Activated naive CD4-positive, alpha-beta T cell treated with anti-CD3 and anti-CD28 coated beads, Interleukin-2, amount 50 U/mL, for 16 hours (primary cell): Measurements from ENCODE around the gene SH3RF3.

ENCODE experiments used
- DNase-seq: peaks from one replicate; pipeline ENCODE4 v3.0.0-alpha.2; 2020

Gene SH3RF3

DNA sequence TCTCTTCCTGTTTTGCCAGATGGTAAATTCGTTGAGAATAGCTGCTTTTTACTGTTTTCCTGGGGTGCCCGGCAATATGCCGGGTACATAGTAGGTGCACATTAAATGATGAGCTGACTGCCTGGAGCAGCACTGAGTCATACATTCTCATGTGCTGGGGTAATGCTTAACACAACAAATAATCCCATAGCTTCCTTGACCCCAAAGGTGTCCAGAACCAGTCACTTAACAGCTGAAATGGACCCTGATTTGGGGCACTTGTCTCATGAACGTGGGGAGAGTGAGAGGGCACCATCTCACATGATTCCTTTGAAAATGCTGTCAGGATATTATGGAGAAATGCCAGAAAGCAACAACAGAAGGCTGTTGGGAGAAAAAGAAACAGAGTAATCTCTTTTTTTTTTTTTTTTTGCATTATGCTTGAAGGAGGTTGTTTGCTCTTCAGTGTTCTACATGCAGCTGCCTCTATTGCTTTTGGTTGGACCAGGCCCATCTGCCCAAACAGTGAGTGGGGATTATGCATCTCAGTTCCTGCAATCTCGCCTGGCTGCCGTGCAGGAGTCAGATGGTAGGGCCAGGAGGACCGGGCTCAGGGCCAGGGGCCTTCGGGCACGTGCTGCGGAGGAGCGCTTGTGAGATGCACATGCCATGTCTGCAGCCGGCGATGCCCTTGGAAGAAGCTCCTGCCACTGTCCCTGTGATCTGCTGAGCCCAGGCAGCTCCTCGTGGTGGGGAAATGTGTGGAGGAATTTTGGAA lies 162.1 kb downstream of the SH3RF3 start:
- DNase-seq: no peak

DNA sequence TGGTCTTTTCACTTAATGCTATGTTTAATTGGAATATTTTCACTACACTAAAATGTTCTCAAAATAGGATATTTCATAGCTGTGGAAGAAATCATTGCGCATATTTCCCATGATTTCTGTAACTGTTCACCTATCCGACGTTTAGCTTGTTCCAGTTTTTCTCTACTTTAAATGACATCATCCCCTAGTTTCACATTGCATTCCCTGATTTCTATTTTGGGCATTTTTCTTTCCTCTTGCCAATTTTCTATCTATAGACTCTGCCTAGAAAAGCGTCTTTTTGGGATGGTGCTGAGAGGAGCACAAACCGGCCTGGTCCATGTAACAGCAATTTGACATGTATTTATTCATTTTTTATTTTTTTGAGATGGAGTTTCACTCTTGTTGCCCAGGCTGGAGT lies 163.4 kb downstream of the SH3RF3 start:
- no peak for DNase-seq

GRCh38 chr2:109293663-109294062 lies 164.7 kb downstream of the SH3RF3 start:
- DNase-seq: no peak

DNA sequence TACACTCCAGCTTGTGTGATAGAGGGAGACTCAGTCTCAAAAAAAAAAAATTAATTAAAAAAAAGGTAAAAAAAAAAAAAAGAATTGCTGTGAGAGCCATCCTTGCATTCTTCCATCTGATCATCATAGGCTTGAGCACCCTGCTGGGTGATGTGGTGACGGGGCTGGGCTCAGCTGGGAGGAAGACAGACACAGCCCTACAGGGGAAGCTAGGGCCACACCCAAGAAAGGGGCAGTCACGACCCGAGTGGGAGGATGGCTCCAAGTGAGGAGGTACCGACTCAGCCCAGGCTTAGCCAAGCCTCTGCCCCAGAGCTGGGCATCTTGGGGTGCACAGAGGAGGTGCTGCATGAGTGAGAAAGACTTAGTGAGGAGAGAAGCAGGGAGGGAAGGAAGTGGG lies 165.5 kb downstream of the SH3RF3 start:
- no peak for DNase-seq

DNA sequence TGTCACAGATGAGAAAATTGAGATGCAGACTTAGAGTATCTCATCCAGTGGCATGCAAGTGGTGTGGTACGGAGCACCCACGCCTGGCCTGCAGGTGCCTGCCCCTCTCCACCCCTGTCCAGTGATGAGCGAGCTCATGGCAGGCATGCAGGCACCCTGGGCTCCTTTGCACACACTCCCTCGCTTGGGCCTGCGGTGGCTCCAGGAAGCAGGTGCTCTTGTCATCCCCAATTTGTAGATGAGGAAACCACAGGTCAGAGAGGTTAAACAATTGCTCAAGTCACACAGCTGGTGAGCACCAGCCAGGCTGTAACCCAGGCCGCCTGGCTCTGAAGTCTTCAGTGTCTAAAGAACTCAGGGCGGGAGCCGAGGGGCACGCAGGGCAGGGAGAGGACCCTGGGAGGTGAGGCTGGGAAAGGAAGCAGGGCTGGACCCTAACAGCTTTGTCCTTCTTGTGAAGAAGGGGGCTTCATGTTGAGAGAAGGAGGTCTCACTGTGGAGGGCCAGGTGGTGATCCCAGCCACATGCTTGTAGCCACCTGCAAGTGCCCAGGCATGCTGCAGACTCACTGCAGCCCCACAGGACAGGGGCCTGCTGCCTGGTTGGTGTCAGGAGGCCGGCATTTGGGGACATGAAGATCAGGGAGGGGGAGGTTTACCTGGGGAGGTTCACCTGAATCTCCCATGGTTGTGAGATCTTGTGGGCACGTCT lies 166.2 kb downstream of the SH3RF3 start:
- no peak for DNase-seq

DNA sequence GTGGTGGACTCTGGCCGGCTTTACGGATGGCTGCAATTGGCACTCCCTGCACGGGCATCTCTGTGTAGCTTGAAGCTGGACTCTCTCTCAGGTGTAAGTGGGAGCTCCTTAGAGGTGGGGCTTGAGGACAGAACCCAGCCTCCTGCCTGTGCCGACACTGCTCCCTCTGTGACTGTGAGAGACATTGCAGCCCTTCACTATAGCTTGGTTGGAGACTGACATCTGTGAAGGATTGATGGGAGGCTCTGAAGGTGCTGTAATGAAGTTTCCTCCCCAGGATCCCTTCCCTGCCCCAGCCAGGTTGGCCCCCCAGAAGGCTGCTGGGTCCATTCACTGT lies 166.7 kb downstream of the SH3RF3 start:
- no peak for DNase-seq

GRCh38 chr2:109297566-109298490 lies 168.8 kb downstream of the SH3RF3 start:
- DNase-seq: no peak

GRCh38 chr2:109298851-109299250 lies 169.8 kb downstream of the SH3RF3 start:
- DNase-seq: no peak

GRCh38 chr2:109299536-109299935 lies 170.5 kb downstream of the SH3RF3 start:
- no peak for DNase-seq

- DNase-seq: no peak
Measured at GRCh38 chr2:109300582-109300981, 171.6 kb downstream of the SH3RF3 start.

GRCh38 chr2:109301746-109302145 lies 172.7 kb downstream of the SH3RF3 start:
- no peak for DNase-seq

- no peak for DNase-seq
Measured at GRCh38 chr2:109302319-109302718, 173.3 kb downstream of the SH3RF3 start.

GRCh38 chr2:109304242-109304641 lies 175.2 kb downstream of the SH3RF3 start:
- no peak for DNase-seq

DNA sequence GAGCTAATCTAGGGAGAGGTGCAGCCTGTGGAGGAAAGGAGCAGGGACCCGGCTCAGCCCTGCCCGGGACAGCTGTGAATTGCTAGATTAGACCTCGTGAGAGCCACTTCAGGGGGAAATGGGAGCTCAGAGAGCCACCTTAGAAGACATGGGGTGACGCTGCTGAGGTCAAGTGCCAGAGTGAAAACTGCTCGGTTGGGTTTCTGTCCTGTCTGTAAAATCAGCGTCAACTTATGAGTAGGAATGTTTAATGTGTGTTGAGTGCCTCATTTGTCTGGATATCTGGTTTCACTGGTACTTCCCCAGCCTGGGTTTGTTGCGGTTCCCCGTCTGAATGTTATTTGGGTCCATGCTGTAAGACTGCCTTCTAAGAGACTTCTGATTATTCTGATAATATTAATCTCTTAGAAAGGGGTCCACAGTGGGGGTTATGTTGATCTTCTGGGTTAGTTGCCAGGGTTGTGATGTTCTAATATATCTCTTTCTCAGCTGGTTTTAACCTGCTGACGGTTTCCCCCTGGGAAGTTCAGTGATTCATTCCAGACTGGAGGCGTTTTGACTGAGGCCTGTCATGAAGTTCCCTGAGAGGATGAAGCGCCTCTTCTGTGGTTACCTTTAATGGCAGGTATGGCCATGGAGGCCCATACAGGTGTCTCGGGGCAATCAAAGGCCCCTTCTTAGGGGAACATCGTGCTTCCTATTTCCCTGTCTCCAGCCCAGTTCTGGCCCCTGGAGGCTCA lies 175.9 kb downstream of the SH3RF3 start:
- DNase-seq: no peak

DNA sequence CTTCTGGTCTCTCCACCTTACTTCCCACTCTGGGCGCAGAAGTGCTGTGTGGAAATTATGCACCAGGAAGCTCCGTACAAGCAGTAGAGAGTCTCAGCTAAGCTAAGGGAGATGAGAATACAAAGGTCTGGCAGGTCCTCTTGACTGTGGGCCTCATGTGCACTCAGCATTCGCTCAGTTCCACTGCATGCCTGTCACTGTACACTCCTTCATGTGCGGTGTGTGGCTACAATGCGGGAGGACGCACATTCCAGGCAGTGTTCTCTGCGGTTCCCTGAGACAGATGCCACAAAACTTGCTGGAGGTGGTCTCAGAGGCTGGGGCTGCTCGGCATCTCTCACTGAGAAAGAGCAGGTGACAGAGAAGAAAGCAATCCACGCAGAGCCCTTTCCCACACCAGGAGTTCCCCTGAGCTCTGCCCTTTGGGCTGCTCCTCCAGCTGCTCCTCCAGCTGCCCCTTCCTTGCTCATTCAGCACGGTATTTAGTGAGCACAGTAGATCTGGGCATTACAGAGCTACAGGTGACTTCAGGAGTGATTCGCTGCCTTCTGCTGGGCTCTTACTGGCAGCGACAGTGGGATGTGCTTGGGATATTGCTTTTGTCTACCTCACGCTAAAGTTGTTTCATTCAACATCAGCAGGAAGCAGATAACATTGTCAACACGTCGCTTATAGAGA lies 176.6 kb downstream of the SH3RF3 start:
- DNase-seq: no peak

DNA sequence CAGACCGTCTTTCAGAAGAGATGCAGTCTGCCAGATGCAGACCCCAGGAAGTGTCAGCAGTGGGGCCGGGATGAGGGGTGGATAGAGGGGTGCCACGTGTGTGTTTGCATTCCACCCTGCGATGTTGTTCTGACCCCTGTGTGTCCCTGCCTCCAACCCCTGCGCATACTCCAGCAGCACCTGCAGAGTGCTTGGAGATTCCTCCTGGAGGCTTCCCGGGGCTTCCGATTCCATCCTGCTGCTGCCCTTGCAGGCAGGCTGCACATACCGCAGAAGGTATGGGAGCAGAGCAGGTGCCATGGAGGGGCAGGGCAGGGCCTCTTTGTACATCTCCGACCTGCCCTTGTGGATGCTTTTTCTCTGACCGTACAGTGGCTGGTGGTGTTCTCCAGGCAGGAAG lies 177.2 kb downstream of the SH3RF3 start:
- DNase-seq: no peak

GRCh38 chr2:109311771-109312170 lies 182.8 kb downstream of the SH3RF3 start:
- no peak for DNase-seq

DNA sequence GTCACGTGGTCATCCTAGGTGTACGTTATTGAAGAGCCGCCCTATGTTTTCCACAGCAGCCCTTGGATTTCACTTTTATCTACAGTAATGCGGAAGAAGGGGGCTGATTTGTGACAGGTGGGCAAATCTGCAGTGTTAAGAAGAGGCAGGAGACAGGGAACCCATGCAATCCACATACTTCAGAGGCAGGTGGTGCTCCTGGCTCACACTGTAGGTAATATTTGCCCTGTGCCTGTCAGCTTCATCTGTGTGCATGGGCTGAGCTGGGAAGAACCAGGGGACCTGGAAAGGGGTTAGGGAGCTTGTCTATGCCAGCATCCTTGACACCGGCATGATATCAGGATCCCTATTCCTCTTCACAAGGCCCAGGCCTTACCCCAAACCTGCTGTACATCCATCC lies 183.9 kb downstream of the SH3RF3 start:
- DNase-seq: no peak

DNA sequence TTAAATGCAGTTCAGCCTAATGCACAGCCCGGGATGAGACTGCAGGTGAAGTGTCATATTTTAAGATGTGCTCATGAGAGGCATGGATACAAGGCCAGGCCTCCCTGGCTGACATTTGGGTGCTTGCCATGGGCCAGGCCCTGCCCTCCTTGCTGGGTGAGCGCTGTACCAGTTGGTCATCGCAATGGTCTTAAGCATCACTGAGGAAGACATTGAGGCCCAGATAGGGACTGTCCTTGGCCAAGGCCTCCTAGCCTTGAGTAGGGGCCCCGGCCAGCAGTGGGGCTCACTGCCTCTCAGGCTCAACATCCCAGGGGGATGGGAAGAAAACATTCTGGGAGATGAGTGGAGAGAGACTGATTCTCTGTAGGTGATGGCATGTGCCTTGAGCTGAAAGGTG lies 184.3 kb downstream of the SH3RF3 start:
- no peak for DNase-seq

DNA sequence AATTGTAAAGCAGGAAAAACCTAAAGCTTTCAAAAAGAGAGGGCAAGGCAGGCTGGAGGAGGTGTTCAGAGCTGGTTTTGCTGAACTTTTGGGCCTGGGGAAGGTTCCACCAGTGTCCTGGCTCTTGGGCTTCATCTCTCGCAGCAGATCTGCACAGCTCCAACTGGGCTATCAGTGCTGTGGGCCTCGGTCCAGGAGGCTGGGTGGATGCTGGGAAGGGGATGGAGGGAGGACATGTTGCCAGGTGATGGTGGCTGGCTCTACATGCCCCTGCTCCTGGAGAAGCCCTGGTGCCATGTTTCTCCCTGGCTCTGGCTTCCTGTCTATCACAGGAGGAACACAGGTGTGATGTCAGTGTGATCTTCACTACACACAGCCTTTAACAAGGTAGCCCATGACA lies 187.1 kb downstream of the SH3RF3 start:
- no peak for DNase-seq

DNA sequence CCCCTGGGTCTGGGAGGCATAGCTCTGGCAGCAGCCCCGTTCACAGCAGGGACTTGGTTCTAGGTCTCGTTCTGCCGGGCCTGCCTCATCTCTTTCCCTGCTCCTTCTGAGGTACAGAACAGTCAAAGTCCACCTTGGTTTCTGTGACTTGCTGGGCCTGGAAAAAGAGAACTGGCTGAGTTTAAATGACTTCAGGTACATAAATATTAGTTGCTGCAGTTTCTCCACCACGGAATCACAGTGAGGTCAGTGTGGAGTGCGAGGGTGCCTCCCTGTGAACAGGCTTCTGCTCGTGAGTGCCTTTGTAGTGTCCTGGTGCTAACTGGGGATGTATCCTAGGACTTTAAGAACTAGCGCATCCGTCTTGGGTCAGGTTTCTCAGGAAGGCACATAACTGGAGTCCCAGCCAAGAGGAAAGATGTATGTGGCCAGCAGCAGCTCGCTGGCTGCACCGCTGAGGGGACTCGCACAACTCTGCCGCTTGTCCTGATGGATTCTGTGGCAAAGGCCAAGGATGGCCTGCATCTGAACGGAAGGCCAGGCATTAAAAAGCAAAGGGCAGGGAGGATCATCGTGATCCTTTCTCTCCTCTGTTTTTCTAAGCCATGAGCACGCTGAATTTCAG lies 188.6 kb downstream of the SH3RF3 start:
- DNase-seq: no peak
